ENCODE data around the gene TPGS2.
"Not testable (repeated sequence)": the region's sequence is repeated elsewhere in the genome, so short reads cannot be mapped to it uniquely, and the experiment has no call there.

- TF ChIP-seq EZH2 (IDR thresholded peaks at IDR 0.05); POLR2AphosphoS5 (IDR thresholded peaks at IDR 0.05; ENCODE audit: borderline replicate concordance, low read depth, low read length): not testable (repeated sequence)
Observed at GRCh38 chr18:36762965-36763364, 65.8 kb downstream of the TPGS2 start.

All from SK-N-MC (cell line).